SH-SY5Y (cell line): ENCODE measurements around the gene VPS13D.

Source experiments
- GATA2 ChIP-seq: IDR thresholded peaks from 2 replicates; pipeline ENCODE4 v1.6.1; 2011; ENCODE audit warnings: mild to moderate bottlenecking, low read depth, low read length
- GATA3 ChIP-seq: IDR thresholded peaks from 2 replicates; pipeline ENCODE4 v1.6.1; 2011; ENCODE audit warnings: low read depth, mild to moderate bottlenecking, low read length, moderate library complexity

DNA sequence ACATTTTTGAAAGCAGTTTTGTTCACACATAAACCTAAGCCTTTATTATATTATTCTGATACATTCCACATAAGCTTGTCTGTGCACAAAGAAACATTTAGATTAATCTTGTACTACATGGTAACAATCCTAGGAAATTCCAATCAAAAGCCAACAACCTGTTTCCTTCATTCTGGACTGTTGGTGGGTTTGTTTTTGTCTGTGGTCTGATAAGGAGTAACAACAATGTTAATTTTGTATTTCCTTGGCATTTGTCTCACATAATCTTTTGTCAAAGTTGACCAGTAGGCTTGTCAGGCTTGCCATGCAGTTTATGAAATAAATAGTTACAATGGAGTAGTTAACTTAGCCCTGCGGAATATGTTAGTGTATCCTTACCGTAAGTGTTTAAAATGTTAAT, 204.9 kb downstream of the VPS13D start:
- TF ChIP-seq GATA2 (no peak), GATA3 (no peak)
